ENCODE data around the gene GRAMD1C. TPM values are rescaled to one million over a fixed set of nuclear protein-coding genes. Genes with fewer than 3 reads are reported as not detected.

Gene GRAMD1C
- polyA plus RNA-seq, 2 of the 4 experiments (the other 2 are of a cell fraction): 0.32 to 0.59 TPM

GRCh38 chr3:113867506-113867905, 28.9 kb downstream of the GRAMD1C start:
- no peak for TF ChIP-seq SREBF2 (IDR thresholded peaks at IDR 0.05)
- TF ChIP-seq CBX8 (IDR thresholded peaks at IDR 0.05): no peak
- TF ChIP-seq HEYL (CRISPR knock-in tag; IDR thresholded peaks at IDR 0.05): no peak
- no peak for TF ChIP-seq HES2 (IDR thresholded peaks at IDR 0.05)
- no peak for TF ChIP-seq JUNB (IDR thresholded peaks at IDR 0.05)
- TF ChIP-seq E2F6 (IDR thresholded peaks at IDR 0.05; ENCODE audit: borderline replicate concordance, low read depth): no peak
- TF ChIP-seq CHD4 (IDR thresholded peaks at IDR 0.05; ENCODE audit: borderline replicate concordance): no peak
- no peak for TF ChIP-seq JUN (IDR thresholded peaks at IDR 0.05)
- no peak for TF ChIP-seq CHD2 (IDR thresholded peaks at IDR 0.05; ENCODE audit: low read length, partially characterized antibody)
- no peak for TF ChIP-seq HOXB13 (CRISPR knock-in tag; IDR thresholded peaks at IDR 0.05; ENCODE audit: low read depth)
- TF ChIP-seq REST (IDR thresholded peaks at IDR 0.05): no peak
- TF ChIP-seq POLR2A (IDR thresholded peaks at IDR 0.05; ENCODE audit: low read length): no peak
- TF ChIP-seq RNF2 (IDR thresholded peaks at IDR 0.05; ENCODE audit: borderline replicate concordance, low read depth): no peak
- no peak for TF ChIP-seq FOSL2 (IDR thresholded peaks at IDR 0.05)
- TF ChIP-seq FOSL2 (CRISPR knock-in tag; IDR thresholded peaks at IDR 0.05): no peak
- no peak for TF ChIP-seq ZSCAN20 (CRISPR knock-in tag; IDR thresholded peaks at IDR 0.05)
- no peak for TF ChIP-seq PHF8 (IDR thresholded peaks at IDR 0.05; ENCODE audit: borderline replicate concordance, low read depth)
- no peak for TF ChIP-seq SMC3 (IDR thresholded peaks at IDR 0.05)
- no peak for TF ChIP-seq HOXB5 (CRISPR knock-in tag; IDR thresholded peaks at IDR 0.05)
- FAIRE-seq (no peak), DNase-seq (ENCODE audit: low read depth in 1 of 2, low spot score in 1 of 2) (no peak), ATAC-seq (no peak)
- Histone ChIP-seq H3K27ac (no peak overlapping the region), H3K4me1 (no peaks in the 10 kb centered on the region), H3K4me2 (no peak overlapping the region), H3K9me3 (no peaks in the 10 kb centered on the region), H3K4me3 (no peak overlapping the region)
- 49% methylated on average over 4 of the region's 4 CpGs for WGBS (ENCODE audit: missing lambda C conversion rate)
- ChIA-PET CTCF (no interaction called here), POLR2A (no interaction called here)

GRCh38 chr3:113873293-113873692, 34.7 kb downstream of the GRAMD1C start:
- DNase-seq (ENCODE audit: low read depth in 1 of 2, low spot score in 1 of 2) (no peak), FAIRE-seq (no peak), ATAC-seq (no peak)
- TF ChIP-seq ZSCAN20 (CRISPR knock-in tag; IDR thresholded peaks at IDR 0.05) (no peak), HMGXB4 (CRISPR knock-in tag; IDR thresholded peaks at IDR 0.05; ENCODE audit: borderline replicate concordance) (no peak), GATA3 (IDR thresholded peaks at IDR 0.05; ENCODE audit: borderline replicate concordance) (no peak), EP300 (IDR thresholded peaks at IDR 0.05) (no peak), RCOR1 (IDR thresholded peaks at IDR 0.05; ENCODE audit: low read depth, low read length) (no peak), JUNB (IDR thresholded peaks at IDR 0.05) (no peak), CHD2 (IDR thresholded peaks at IDR 0.05; ENCODE audit: low read length, partially characterized antibody) (no peak), NPAS2 (CRISPR knock-in tag; IDR thresholded peaks at IDR 0.05; ENCODE audit: borderline replicate concordance) (no peak), ZC3H11A (IDR thresholded peaks at IDR 0.05) (no peak), HOXA7 (CRISPR knock-in tag; IDR thresholded peaks at IDR 0.05) (no peak), MAX (IDR thresholded peaks at IDR 0.05) (no peak), KDM1A (IDR thresholded peaks at IDR 0.05; ENCODE audit: low read depth) (no peak), HEYL (CRISPR knock-in tag; IDR thresholded peaks at IDR 0.05) (no peak), SREBF2 (IDR thresholded peaks at IDR 0.05) (no peak), CEBPB (IDR thresholded peaks at IDR 0.05) (no peak)
- CTCF ChIA-PET: interaction anchor here (0.6 kb wide), 1 partner anchor 141 kb away, joined by 3 read pairs; no protein-coding TSS in a partner anchor
- no peak overlapping the region for H3K4me2 ChIP-seq
- H3K4me3 ChIP-seq: no peak overlapping the region
- POLR2A ChIA-PET: no interaction called here
- no peaks in the 10 kb centered on the region for H3K9me3 ChIP-seq
- H3K4me1 ChIP-seq: peaks cover 7% of the 10 kb centered on the region; the same call in 2 of the 3 replicates
- WGBS (ENCODE audit: missing lambda C conversion rate): 93% methylated on average over 6 of the region's 6 CpGs
- no peak overlapping the region for H3K27ac ChIP-seq
